NT2/D1 (cell line): Measurements from ENCODE around the gene NIN.

Source experiments
- DNase-seq: peaks from one replicate; pipeline ENCODE4 v3.0.0-alpha.2; 2011; ENCODE audit warnings: low read depth, low spot score
- H3K27me3 ChIP-seq: 2 replicates; pipeline ENCODE4 v1.6.0; 2011; ENCODE audit warnings: mild to moderate bottlenecking; ENCODE audit not compliant: insufficient read length, insufficient read depth
- H3K36me3 ChIP-seq: 2 replicates; pipeline ENCODE4 v1.6.1; 2011; ENCODE audit warnings: mild to moderate bottlenecking, low read length, mixed read lengths; ENCODE audit not compliant: insufficient read depth, insufficient read length
- H3K4me1 ChIP-seq: 2 replicates; pipeline ENCODE4 v1.5.1; 2011; ENCODE audit not compliant: insufficient read depth, insufficient read length
- H3K4me3 ChIP-seq: 2 replicates; pipeline ENCODE4 v1.5.1; 2011; ENCODE audit warnings: low read depth; ENCODE audit not compliant: insufficient read length
- H3K9ac ChIP-seq: 2 replicates; pipeline ENCODE4 v1.6.0; 2011; ENCODE audit warnings: low read depth; ENCODE audit not compliant: insufficient read length
- H3K9me3 ChIP-seq: 2 replicates; pipeline ENCODE4 v1.5.1; 2011; ENCODE audit warnings: mild to moderate bottlenecking, low read length; ENCODE audit not compliant: insufficient read depth
- SUZ12 ChIP-seq: IDR thresholded peaks from 2 replicates; pipeline ENCODE4 v1.6.1; 2011; ENCODE audit not compliant: insufficient read length, insufficient read depth; ENCODE audit errors: extremely low read depth
- YY1 ChIP-seq: IDR thresholded peaks from 2 replicates; pipeline ENCODE4 v1.6.1; 2011; ENCODE audit not compliant: insufficient read length, insufficient read depth
- ZNF274 ChIP-seq: IDR thresholded peaks from 2 replicates; pipeline ENCODE4 v1.6.1; 2011; ENCODE audit warnings: mild to moderate bottlenecking, low read depth, low read length

NIN gene

GRCh38 chr14:50837271-50837670 lies 6.3 kb upstream of the NIN start:
- H3K4me3 ChIP-seq = no peak overlapping the region
- H3K4me1 ChIP-seq = no peaks in the 10 kb centered on the region
- TF ChIP-seq YY1 (no peak), SUZ12 (no peak), ZNF274 (no peak)
- no peaks in the 10 kb centered on the region for H3K9me3 ChIP-seq
- no peak overlapping the region for H3K9ac ChIP-seq
- H3K36me3 ChIP-seq = no peaks in the 10 kb centered on the region
- no peak for DNase-seq
- peaks cover 28% of the 10 kb centered on the region for H3K27me3 ChIP-seq

GRCh38 chr14:50836515-50836914 lies 5.6 kb upstream of the NIN start:
- H3K27me3 ChIP-seq = peaks cover 36% of the 10 kb centered on the region
- DNase-seq = no peak

DNA sequence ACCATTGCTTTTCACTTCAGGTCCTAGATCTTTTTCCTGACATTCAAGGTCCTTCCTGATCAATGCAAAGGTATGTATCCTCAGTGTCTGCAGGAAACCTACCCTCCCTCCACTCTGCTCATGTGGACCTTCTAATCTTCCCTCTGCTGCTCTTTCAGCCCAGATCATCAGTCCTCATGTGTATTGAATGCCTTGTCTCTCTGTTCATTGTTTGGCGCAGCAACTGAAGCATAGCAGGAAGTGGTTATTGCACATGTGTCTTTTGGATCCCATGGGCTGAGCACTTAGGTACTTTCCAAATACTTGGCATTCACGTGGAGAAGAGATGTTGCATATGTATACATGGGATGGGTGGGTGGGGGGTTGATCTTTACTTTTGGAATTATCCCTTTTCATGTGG lies 4.3 kb upstream of the NIN start:
- DNase-seq = no peak
- Histone ChIP-seq H3K9me3 (no peaks in the 10 kb centered on the region), H3K27me3 (peaks cover 38% of the 10 kb centered on the region), H3K4me1 (no peaks in the 10 kb centered on the region), H3K36me3 (no peaks in the 10 kb centered on the region), H3K9ac (no peak overlapping the region), H3K4me3 (no peak overlapping the region)
- no peak for TF ChIP-seq YY1
- TF ChIP-seq SUZ12 = no peak
- no peak for TF ChIP-seq ZNF274

More at GRCh38 chr14:50836515-50836914, 5.6 kb upstream of the NIN start:
- no peak for TF ChIP-seq SUZ12
- no peak for TF ChIP-seq YY1
- TF ChIP-seq ZNF274 = no peak
- no peaks in the 10 kb centered on the region for H3K4me1 ChIP-seq
- no peak overlapping the region for H3K4me3 ChIP-seq
- no peaks in the 10 kb centered on the region for H3K36me3 ChIP-seq
- no peaks in the 10 kb centered on the region for H3K9me3 ChIP-seq
- no peak overlapping the region for H3K9ac ChIP-seq

DNA sequence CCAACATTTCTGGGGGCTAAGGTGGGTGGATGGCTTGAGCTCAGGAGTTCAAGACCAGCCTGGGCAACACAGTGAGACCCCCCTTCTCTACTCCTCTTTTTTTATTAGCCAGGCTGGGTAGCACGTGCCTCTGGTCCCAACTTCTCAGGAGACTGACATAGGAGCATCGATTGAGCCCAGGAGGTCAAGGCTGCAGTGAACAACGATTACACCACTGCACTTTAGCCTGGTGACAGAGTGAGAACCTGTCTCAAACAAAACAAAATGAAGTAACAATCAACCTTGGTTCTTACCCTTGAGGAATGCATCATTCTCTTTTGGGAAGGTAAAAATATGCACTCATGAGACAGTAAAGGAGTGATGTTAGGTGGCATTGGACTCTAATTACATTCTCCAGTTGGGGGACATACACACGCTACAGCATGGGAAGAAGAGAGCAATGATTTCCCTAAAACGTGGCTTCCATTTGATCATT lies 3.9 kb upstream of the NIN start:
- Histone ChIP-seq H3K27me3 (peaks cover 41% of the 10 kb centered on the region), H3K9me3 (no peaks in the 10 kb centered on the region), H3K36me3 (no peaks in the 10 kb centered on the region), H3K4me1 (no peaks in the 10 kb centered on the region), H3K4me3 (no peak overlapping the region), H3K9ac (no peak overlapping the region)
- DNase-seq = no peak
- TF ChIP-seq ZNF274 (no peak), YY1 (no peak), SUZ12 (no peak)

DNA sequence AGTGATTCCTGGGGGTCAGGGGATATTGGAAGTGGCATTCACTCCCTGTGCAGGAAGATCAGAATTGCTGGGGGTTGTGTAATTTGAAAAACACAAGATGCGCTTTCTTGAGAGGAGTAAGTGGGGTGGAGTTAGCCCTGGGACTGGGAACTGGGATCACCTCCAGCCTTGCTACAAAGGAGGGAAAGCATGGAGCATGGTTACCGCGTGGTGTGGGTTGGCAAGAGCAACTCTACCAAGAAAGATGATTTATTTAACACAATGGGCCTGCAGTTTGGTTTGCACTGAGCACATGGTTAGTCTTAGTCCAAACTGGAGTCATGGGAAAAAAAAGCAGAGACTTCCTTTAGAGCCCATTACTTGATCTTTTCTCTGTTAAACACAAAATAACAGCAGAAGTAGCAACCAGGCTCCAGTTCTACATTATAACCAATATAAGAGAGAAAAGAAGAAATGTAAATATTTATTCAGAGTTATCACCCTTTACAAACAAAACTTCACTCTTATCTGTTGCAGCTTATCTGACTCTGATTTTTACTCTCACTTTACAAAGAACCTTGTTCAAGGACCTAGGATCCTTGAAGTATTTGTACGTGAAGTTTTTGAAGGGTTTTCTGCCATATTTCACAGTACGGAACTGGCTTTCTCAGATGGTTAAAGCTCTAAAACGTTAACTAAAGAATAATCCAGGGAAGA lies 2.1 kb upstream of the NIN start:
- peaks cover 59% of the 10 kb centered on the region for H3K27me3 ChIP-seq
- no peak for DNase-seq
- no peaks in the 10 kb centered on the region for H3K4me1 ChIP-seq

GRCh38 chr14:50831726-50832168 lies 785 bp upstream of the NIN start:
- TF ChIP-seq YY1 = no peak
- Histone ChIP-seq H3K36me3 (no peaks in the 10 kb centered on the region), H3K9ac (peak overlapping the region; percentile 88), H3K9me3 (no peaks in the 10 kb centered on the region), H3K4me1 (no peaks in the 10 kb centered on the region), H3K4me3 (peak overlapping the region; percentile 62), H3K27me3 (peaks cover 70% of the 10 kb centered on the region)
- no peak for DNase-seq

More for the DNA sequence above, 2.1 kb upstream of the NIN start:
- no peaks in the 10 kb centered on the region for H3K9me3 ChIP-seq
- no peak overlapping the region for H3K4me3 ChIP-seq
- TF ChIP-seq ZNF274 (no peak), SUZ12 (no peak), YY1 (no peak)
- no peak overlapping the region for H3K9ac ChIP-seq
- no peaks in the 10 kb centered on the region for H3K36me3 ChIP-seq

GRCh38 chr14:50830044-50830931 lies 674 bp downstream of the NIN start:
- H3K9ac ChIP-seq = peak overlapping the region; percentile 88
- peak overlapping the region; percentile 62 for H3K4me3 ChIP-seq
- peak; percentile 62 for DNase-seq
- peaks cover 84% of the 10 kb centered on the region for H3K27me3 ChIP-seq
- H3K36me3 ChIP-seq = no peaks in the 10 kb centered on the region
- H3K4me1 ChIP-seq = no peaks in the 10 kb centered on the region
- TF ChIP-seq YY1 (no peak), ZNF274 (no peak), SUZ12 (no peak)
- no peaks in the 10 kb centered on the region for H3K9me3 ChIP-seq
